ENCODE data around the gene TANGO6.

The TANGO6 gene

GRCh38 chr16:68843482-68844210 is at the start of gene TANGO6:
TANGO6 (plus strand) TSS chr16:68843531; CDS start chr16:68843618, 87 bp downstream.
- DNase-seq (ENCODE audit: low read depth in 2 of 2), result peak; percentile 82
- peak within 1 kb of the TSS; percentile 78 to 89 for H3K4me3 ChIP-seq (replicated peaks in 1 of 2; ENCODE audit: low read depth in 2 of 2, low read length in 2 of 2)
- TF ChIP-seq, protein P1, sequence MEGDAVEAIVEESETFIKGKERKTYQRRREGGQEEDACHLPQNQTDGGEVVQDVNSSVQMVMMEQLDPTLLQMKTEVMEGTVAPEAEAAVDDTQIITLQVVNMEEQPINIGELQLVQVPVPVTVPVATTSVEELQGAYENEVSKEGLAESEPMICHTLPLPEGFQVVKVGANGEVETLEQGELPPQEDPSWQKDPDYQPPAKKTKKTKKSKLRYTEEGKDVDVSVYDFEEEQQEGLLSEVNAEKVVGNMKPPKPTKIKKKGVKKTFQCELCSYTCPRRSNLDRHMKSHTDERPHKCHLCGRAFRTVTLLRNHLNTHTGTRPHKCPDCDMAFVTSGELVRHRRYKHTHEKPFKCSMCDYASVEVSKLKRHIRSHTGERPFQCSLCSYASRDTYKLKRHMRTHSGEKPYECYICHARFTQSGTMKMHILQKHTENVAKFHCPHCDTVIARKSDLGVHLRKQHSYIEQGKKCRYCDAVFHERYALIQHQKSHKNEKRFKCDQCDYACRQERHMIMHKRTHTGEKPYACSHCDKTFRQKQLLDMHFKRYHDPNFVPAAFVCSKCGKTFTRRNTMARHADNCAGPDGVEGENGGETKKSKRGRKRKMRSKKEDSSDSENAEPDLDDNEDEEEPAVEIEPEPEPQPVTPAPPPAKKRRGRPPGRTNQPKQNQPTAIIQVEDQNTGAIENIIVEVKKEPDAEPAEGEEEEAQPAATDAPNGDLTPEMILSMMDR (IDR thresholded peaks at IDR 0.05; ENCODE audit: low read depth, low read length), result peak; percentile 24

DNA sequence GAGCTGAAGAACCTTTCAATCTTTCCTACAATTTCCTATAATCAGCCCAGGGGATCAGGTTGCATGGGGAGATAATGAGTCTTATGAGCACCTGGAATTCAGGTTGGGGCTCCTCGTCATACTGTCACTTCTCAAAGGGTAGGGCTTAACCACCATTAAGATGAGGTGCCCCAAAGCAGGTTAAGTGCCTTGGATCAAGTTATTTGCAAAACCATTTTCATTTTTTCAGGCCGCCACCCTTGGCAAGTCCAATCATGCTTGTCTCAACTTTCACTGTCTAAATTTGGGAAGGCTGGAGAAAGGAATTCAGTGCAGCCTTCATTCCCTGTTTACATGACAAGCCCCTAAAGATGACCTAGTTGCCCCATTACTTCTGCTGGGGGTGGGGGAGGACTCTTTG is 44.9 kb upstream of the TANGO6 start:
- TF ChIP-seq, protein P1 (IDR thresholded peaks at IDR 0.05; ENCODE audit: low read depth, low read length), result no peak
- DNase-seq (ENCODE audit: low read depth in 2 of 2), result no peak
- H3K4me3 ChIP-seq (replicated peaks in 1 of 2; ENCODE audit: low read depth in 2 of 2, low read length in 2 of 2), result no peak overlapping the region

DNA sequence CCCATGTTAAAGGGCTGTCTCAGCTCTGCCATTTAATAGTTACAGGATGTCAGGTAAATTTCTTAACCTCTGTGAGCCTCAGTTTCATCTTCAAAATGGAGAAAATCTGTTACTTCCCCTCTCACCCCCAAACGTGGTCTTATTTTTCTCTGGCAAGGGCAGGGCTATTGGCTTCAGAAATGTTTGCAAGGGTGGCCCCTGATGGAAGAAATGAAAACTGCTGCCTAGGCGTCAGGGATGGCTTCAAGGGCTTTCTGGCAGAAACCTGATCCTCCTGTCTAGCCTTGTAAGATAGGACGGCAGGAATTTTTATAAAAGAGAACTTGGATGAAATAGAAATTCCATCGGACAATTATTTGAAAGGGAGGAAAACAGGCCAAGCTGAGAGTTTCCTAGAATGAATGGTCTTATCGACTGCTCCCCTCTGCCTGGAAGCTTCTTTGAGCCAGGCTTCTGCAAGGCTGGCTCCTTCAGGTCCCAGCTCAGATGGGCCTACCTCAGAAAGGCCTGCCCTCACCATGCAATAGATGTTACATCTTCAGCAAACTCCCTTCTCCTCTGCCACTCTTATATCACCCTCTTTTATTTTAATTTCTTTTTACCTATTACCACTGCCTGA is 43.0 kb upstream of the TANGO6 start:
- TF ChIP-seq, protein P1 (IDR thresholded peaks at IDR 0.05; ENCODE audit: low read depth, low read length), result peak; percentile 86
- H3K4me3 ChIP-seq (replicated peaks in 1 of 2; ENCODE audit: low read depth in 2 of 2, low read length in 2 of 2), result no peak overlapping the region
- peak; percentile 84 to 95 for DNase-seq (ENCODE audit: low read depth in 2 of 2)

GRCh38 chr16:68802190-68802589 is 41.1 kb upstream of the TANGO6 start:
- TF ChIP-seq, protein P1 (IDR thresholded peaks at IDR 0.05; ENCODE audit: low read depth, low read length), result no peak
- no peak overlapping the region for H3K4me3 ChIP-seq (replicated peaks in 1 of 2; ENCODE audit: low read depth in 2 of 2, low read length in 2 of 2)
- peak; percentile 92 for DNase-seq (ENCODE audit: low read depth in 2 of 2)

GRCh38 chr16:68806422-68806821 is 36.9 kb upstream of the TANGO6 start:
- no peak overlapping the region for H3K4me3 ChIP-seq (replicated peaks in 1 of 2; ENCODE audit: low read depth in 2 of 2, low read length in 2 of 2)
- DNase-seq (ENCODE audit: low read depth in 2 of 2), result no peak
- TF ChIP-seq, protein P1 (IDR thresholded peaks at IDR 0.05; ENCODE audit: low read depth, low read length), result no peak

- H3K4me3 ChIP-seq (replicated peaks in 1 of 2; ENCODE audit: low read depth in 2 of 2, low read length in 2 of 2), result no peak overlapping the region
- TF ChIP-seq, protein P1 (IDR thresholded peaks at IDR 0.05; ENCODE audit: low read depth, low read length), result no peak
- DNase-seq (ENCODE audit: low read depth in 2 of 2), result no peak
These were observed 36.4 kb upstream of the TANGO6 start for GRCh38 chr16:68806981-68807380.

All from cardiac fibroblast (primary cell).